Fibroblast of lung (primary cell): ENCODE results near the gene RASGEF1B.

Experiments used
- CTCF ChIP-seq, 2 donors: IDR thresholded peaks in 1 of 2; conservative IDR thresholded peaks in 1 of 2; 1 replicate in 1 of 2; 2 replicates in 1 of 2; pipeline ENCODE4 v1.5.1; 2011 to 2012; ENCODE audit warnings: low read length in 2 of 2, control low read depth in 1 of 2, inconsistent platforms in 1 of 2, low read depth in 1 of 2, mild to moderate bottlenecking in 1 of 2
- EZH2 ChIP-seq: IDR thresholded peaks from 2 replicates; pipeline ENCODE4 v1.5.1; 2012; ENCODE audit warnings: low read length, control low read depth, mild to moderate bottlenecking; ENCODE audit errors: missing control alignments

GRCh38 chr4:81460834-81461233, 10.9 kb downstream of the RASGEF1B start:
- no peak for TF ChIP-seq CTCF (conservative IDR thresholded peaks at IDR 0.05 in 1 of 2, IDR thresholded peaks at IDR 0.05 in 1 of 2; ENCODE audit: low read depth in 1 of 2, low read length in 2 of 2)
- no peak for TF ChIP-seq EZH2
